KG1 (cell line): ENCODE data around the gene TNS3.

Experiments
- DNase-seq: peaks from one replicate; lab custom pipeline; 2025; lab: John Stamatoyannopoulos, UW

TNS3 gene

GRCh38 chr7:47226696-47227095, 355.2 kb downstream of the TNS3 start:
- no peak for DNase-seq

GRCh38 chr7:47225387-47226131, 356.4 kb downstream of the TNS3 start:
- no peak for DNase-seq
